Adrenal gland (tissue), 5 donors: ENCODE results near the gene PKD1.

Experiments
- POLR2A ChIP-seq, 2 donors: fragments of 450-650 bp; IDR thresholded peaks; one replicate each; pipeline ENCODE4 v1.6.1; 2017; ENCODE audit warnings: antibody characterized with exemption in 2 of 2, mild to moderate bottlenecking in 2 of 2, moderate library complexity in 1 of 2
- TF ChIP-seq, protein P1 (sequence below), 6 experiments: fragments of 450-650 bp in 4 of 6; fragments of 200-600 bp in 2 of 6; sonication (generic) in 1 of 6; IDR thresholded peaks; 1 replicate in 5 of 6; 2 replicates in 1 of 6; pipeline versions ENCODE4 v1.5.1 to v1.8.0; 2016 to 2021; ENCODE audit warnings: antibody characterized with exemption in 6 of 6, mild to moderate bottlenecking in 2 of 6, moderate library complexity in 1 of 6
- donor health status: DM: no; HTN: no; CAD: no.

DNA sequence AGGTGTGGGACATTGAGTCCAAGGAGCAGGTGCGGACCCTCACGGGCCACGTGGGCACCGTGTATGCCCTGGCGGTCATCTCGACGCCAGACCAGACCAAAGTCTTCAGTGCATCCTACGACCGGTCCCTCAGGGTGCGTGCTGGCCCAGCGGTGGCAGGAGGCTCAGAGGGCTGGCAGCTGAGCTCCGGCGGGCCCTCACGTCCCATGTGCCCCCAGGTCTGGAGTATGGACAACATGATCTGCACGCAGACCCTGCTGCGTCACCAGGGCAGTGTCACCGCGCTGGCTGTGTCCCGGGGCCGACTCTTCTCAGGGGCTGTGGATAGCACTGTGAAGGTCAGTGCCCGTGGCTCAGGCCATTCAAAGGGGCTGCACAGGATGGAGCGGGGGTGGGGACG is 40.3 kb upstream of the PKD1 start:
- TF ChIP-seq, protein P1, sequence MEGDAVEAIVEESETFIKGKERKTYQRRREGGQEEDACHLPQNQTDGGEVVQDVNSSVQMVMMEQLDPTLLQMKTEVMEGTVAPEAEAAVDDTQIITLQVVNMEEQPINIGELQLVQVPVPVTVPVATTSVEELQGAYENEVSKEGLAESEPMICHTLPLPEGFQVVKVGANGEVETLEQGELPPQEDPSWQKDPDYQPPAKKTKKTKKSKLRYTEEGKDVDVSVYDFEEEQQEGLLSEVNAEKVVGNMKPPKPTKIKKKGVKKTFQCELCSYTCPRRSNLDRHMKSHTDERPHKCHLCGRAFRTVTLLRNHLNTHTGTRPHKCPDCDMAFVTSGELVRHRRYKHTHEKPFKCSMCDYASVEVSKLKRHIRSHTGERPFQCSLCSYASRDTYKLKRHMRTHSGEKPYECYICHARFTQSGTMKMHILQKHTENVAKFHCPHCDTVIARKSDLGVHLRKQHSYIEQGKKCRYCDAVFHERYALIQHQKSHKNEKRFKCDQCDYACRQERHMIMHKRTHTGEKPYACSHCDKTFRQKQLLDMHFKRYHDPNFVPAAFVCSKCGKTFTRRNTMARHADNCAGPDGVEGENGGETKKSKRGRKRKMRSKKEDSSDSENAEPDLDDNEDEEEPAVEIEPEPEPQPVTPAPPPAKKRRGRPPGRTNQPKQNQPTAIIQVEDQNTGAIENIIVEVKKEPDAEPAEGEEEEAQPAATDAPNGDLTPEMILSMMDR (IDR thresholded peaks at IDR 0.05): no peak
- no peak for TF ChIP-seq POLR2A (IDR thresholded peaks at IDR 0.05)
